Omental fat pad (tissue), 4 donors: ENCODE measurements around the gene ANKRD29. TPM values are rescaled to one million over a fixed set of nuclear protein-coding genes. Genes with fewer than 3 reads are reported as not detected.
A peak's percentile ranks its signal among the peaks of the same experiment; 100 is the strongest.

Source experiments
- ATAC-seq: fragments of 150-250 bp; one replicate; pipeline ENCODE4 v1.9.1; 2016; ENCODE audit warnings: mild to moderate bottlenecking, moderate library complexity; ENCODE audit not compliant: low FRiP score
- DNase-seq: peaks from one replicate; pipeline ENCODE4 v3.0.0-alpha.2; 2019; ENCODE audit warnings: low spot score
- total RNA-seq, 4 donors: library from RNA; depleted of rRNA; stranded (reverse); fragments of >200 nt; gene quantifications; one replicate each; pipeline ENCODE4 v1.1.0, GENCODE V29; 2016
- TF ChIP-seq, protein P1 (sequence below), 3 donors: fragments of 450-650 bp; IDR thresholded peaks; one replicate each; pipeline ENCODE4 v1.5.1; 2016 to 2017; ENCODE audit warnings: antibody characterized with exemption in 3 of 3, mild to moderate bottlenecking in 3 of 3, moderate library complexity in 2 of 3

The ANKRD29 gene
- total RNA-seq, 4 donors from 2014 or later: 8.1 to 51.9 (median 15.3) TPM

DNA sequence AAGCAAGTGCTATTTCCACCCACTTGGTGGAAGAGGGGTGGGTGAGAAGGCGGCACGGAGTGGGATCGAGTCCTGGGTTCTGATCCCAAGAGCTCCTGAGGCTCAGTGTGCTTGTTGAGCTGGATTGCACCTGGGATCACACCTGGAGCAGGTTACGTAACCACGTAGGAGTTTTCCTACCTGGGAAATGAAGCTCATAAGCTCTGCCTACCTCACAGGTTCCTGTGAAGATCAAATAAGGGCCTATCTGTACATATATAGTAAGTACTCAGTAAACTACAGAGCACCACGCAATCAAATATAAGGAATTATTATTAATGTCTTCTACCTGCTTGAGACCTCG, 87.4 kb downstream of the ANKRD29 start:
- TF ChIP-seq, protein P1, sequence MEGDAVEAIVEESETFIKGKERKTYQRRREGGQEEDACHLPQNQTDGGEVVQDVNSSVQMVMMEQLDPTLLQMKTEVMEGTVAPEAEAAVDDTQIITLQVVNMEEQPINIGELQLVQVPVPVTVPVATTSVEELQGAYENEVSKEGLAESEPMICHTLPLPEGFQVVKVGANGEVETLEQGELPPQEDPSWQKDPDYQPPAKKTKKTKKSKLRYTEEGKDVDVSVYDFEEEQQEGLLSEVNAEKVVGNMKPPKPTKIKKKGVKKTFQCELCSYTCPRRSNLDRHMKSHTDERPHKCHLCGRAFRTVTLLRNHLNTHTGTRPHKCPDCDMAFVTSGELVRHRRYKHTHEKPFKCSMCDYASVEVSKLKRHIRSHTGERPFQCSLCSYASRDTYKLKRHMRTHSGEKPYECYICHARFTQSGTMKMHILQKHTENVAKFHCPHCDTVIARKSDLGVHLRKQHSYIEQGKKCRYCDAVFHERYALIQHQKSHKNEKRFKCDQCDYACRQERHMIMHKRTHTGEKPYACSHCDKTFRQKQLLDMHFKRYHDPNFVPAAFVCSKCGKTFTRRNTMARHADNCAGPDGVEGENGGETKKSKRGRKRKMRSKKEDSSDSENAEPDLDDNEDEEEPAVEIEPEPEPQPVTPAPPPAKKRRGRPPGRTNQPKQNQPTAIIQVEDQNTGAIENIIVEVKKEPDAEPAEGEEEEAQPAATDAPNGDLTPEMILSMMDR (IDR thresholded peaks at IDR 0.05): no peak
- no peak for ATAC-seq
- DNase-seq: no peak

DNA sequence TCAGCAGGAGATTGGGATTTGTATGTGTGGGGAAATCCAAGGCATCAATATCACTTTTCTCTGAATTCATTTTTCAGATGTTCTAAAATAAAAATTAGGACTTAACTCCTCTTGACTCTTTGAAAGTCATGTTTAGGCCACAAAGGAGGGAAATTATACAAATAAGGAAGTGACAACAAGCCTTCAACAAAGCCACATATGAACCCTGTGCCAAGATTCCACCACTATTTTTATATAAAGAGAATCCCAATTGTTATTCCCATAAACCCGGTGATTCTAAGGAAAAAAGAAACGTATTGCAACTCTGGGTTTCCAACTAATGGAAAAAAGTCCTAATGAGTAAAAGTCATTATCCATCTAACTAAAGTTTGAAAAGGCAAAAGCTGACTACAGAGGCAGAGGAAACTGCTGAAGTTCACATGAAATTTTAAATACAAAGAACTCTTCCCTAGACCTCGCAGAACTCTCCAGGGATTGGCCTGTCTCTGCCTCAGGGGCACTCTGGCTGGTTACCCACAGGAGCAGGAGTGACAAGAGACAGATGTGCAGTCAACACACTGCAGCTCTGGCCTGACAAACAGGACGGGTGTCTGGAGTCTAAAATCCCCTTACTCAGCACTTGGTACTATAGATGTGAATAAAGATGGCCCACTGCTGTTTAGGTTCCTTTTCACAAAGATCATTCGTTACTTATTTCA, 88.0 kb downstream of the ANKRD29 start:
- DNase-seq (no peak), ATAC-seq (no peak)
- TF ChIP-seq, protein P1 (IDR thresholded peaks at IDR 0.05): no peak

DNA sequence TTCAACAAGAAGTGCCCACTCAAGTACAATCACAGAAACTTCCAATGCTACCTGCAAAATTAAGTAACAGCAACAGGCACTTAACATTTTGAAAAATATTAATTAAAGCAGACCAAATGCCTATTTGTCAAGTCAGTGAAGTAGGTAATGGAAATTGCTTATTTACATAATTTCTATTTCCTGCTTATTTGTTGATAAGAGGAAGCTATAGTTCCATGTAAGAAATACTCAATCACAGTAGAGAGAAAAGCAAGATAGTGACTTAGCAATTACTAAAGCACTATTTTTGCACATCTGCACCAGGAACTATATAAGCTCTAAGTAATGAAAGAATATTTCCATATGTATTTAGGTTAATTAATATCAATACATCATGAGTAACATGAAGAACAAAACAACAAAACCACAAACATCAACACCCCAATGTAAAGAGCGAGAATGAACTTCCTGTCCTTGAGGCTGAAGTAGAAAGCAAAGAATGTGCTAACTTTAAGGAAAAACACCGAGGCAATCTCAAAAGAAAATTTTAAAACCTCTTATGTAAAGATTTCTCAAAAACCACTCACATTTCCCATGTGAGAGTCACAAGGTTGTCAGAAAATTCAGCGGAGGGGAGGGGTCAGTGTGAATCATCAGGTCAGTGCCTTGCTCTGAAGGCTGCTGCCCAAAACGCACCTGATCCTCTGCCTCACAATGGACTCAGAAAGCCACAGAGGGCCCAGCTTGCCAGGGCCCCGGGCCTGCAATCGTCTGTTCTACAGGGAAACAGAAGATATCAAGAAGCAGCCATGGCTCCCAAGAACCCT, 88.9 kb downstream of the ANKRD29 start:
- no peak for DNase-seq
- peak; percentile 88 for ATAC-seq
- TF ChIP-seq, protein P1 (IDR thresholded peaks at IDR 0.05): no peak

DNA sequence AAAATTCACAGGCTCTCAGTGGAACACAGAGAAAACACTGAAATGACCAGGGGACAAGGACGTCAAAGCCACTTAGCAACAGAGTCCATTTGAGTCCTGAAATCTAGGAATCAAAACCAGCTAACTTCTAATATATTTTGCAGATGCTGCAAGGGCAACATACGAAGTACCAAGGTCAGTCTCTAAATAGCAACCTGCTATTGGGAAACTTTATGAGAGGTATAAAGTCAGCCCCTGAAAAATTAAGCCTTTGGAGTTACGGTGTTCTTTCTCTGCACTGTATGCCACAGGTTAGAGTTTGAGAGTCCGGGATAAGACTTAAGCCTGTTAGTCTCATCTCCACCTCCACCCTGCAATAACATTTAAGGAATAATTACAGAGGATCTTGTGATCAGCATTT, 89.7 kb downstream of the ANKRD29 start:
- ATAC-seq: no peak
- TF ChIP-seq, protein P1 (IDR thresholded peaks at IDR 0.05): no peak
- DNase-seq: no peak

DNA sequence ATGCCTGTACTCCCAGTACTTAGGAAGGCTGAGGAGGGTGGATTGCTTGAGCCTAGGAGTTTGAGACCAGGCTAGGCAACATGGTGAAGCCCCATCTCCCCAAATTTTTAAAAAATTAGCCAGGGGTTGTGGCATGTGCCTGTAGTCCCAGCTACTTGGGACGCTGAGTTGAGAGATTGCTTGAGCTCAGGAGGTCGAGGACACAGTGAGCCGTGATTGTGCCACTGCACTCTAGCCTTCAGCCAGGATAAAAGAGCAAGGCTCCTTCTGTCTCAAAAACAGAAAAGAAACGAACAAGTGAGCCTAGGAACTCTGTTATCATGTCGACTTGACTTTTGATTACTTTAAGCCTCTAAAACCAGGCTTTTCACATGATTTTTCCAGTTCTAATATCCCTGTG, 90.1 kb downstream of the ANKRD29 start:
- ATAC-seq (no peak), DNase-seq (no peak)
- TF ChIP-seq, protein P1 (IDR thresholded peaks at IDR 0.05): no peak

DNA sequence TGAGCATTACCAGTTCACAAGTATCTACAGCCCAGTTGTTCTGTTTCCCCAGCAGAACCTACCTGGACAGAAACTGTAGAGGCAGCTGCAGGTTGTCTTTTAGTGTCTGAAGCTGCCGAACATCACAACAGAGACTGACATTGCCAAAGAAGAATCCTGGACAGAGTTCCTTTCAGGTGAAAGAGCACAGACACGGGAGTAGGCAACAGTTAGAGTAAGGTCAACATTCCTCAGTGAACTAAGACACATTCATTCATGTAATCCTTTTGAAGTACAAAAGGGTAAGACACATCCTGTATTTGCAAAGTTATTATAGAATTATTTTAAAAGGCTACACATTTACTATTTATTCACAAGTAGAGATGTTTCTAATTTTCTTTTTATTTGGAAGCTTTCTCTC, 90.7 kb downstream of the ANKRD29 start:
- no peak for ATAC-seq
- TF ChIP-seq, protein P1 (IDR thresholded peaks at IDR 0.05): no peak
- DNase-seq: no peak
